Effector memory CD8-positive, alpha-beta T cell (primary cell): ENCODE measurements around the gene MGAT3.

Experiments
- ATAC-seq: fragments of 150-1000 bp; cut with Tn5 transposase; replicated peaks from 2 replicates; pipeline ENCODE4 v1.10.0; 2021; ENCODE audit warnings: mild to moderate bottlenecking, moderate library complexity
- DNase-seq, 3 experiments: peaks; one replicate each; pipeline ENCODE4 v3.0.0; 2021
- H3K27ac Mint-ChIP-seq, 2 donors: one replicate each; pipeline ENCODE4 v1.8.0; 2022; ENCODE audit warnings: mild to moderate bottlenecking in 2 of 2, mixed read lengths in 2 of 2, moderate library complexity in 2 of 2
- H3K27me3 Mint-ChIP-seq, 2 donors: one replicate each; pipeline ENCODE4 v1.8.0; 2022; ENCODE audit warnings: mixed read lengths in 2 of 2
- H3K36me3 Mint-ChIP-seq: one replicate; pipeline ENCODE4 v1.8.0; 2022; ENCODE audit warnings: mild to moderate bottlenecking, moderate library complexity, mixed read lengths; ENCODE audit not compliant: insufficient read depth
- H3K4me1 Mint-ChIP-seq, 2 donors: one replicate each; pipeline ENCODE4 v1.8.0; 2022; ENCODE audit warnings: low read depth in 2 of 2, mixed read lengths in 2 of 2
- H3K4me3 Mint-ChIP-seq, 2 donors: one replicate each; pipeline ENCODE4 v1.8.0; 2022; ENCODE audit warnings: mild to moderate bottlenecking in 2 of 2, mixed read lengths in 2 of 2, moderate library complexity in 2 of 2
- H3K9me3 Mint-ChIP-seq, 2 donors: one replicate each; pipeline ENCODE4 v1.8.0; 2022; ENCODE audit warnings: mixed read lengths in 2 of 2

MGAT3 gene

DNA sequence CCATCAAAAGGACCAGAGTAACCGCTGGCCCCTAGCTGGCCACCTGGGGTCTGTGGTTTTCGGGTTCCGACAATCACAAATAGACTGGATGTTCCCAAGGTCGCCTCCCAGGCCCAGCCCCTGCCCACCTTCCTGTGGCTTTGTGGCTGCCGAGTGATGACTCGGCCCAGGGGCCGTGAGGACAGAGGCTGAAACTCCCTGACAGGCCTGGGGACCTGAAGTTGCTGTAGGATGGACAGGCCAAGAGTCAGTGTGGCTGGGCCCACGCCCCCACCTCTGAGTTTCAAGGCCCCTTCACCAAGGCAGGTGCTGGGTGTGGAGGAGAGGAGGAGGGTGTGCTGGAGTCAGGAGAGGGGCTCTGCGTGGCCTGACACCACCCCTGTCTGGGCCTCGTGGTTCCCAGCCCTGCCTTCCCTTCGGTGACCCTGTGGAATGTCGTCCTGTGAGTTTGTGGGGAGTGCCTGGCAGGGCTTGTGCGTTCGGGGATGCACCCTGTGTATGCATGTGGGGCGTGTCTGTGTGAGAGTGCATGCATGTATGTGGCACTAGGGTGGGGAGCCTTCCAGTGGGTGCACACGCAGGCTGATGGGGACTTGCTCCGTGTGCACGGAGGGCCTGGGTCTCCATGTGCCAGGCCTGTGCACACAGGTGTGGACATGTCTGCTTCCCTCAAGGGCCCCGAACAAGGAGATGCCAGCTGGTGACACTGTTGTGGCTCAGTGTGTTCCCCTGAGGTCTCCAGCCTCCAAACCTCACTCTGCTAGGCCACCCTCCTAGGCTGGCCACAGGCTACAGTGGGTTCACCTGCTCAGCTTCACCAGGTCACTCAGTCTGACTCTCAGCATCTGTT lies 8.4 kb upstream of the MGAT3 start:
- H3K36me3 Mint-ChIP-seq = peaks cover 3% of the 10 kb centered on the region
- H3K4me1 Mint-ChIP-seq = peaks cover 12 to 17% of the 10 kb centered on the region in 2 donors
- no peak overlapping the region for H3K27ac Mint-ChIP-seq
- H3K27me3 Mint-ChIP-seq = peaks cover 4 to 35% of the 10 kb centered on the region in 2 donors
- no peaks in the 10 kb centered on the region for H3K9me3 Mint-ChIP-seq
- ATAC-seq = no peak
- no peak overlapping the region for H3K4me3 Mint-ChIP-seq
- DNase-seq = no peak

DNA sequence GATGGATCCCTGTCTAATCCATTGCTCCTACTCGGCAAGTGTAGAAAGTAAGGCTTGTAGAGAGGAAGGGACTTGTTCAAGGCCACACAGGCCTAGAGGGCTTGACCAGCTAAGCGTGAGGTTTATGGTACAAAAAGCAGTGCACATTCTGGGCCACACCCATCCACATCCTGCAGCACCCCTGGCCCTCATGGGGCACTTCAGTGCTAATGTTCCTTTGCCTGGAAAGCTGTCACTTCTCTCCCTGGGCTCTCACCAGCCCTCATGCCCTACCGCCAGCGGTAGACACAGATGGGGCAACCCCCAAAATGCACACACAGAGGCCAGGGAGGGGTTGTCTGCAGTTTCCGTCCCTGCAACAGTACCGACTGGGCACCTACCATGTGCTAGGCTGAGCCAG lies 7.1 kb upstream of the MGAT3 start:
- Mint-ChIP-seq H3K27ac (peak overlapping the region in 1 of 2 donors; percentile 25), H3K4me1 (peaks cover 13 to 17% of the 10 kb centered on the region in 2 donors), H3K4me3 (no peak overlapping the region), H3K36me3 (peaks cover 3% of the 10 kb centered on the region), H3K9me3 (no peaks in the 10 kb centered on the region), H3K27me3 (peaks cover 13 to 43% of the 10 kb centered on the region in 2 donors)
- DNase-seq (no peak), ATAC-seq (no peak)

- ATAC-seq (no peak), DNase-seq (no peak)
- H3K9me3 Mint-ChIP-seq = no peaks in the 10 kb centered on the region
- H3K27me3 Mint-ChIP-seq = peaks cover 19 to 46% of the 10 kb centered on the region in 2 donors
- H3K4me1 Mint-ChIP-seq = peaks cover 13 to 17% of the 10 kb centered on the region in 2 donors
- H3K4me3 Mint-ChIP-seq = no peak overlapping the region
- H3K36me3 Mint-ChIP-seq = peaks cover 3% of the 10 kb centered on the region
- peak overlapping the region in 1 of 2 donors; percentile 25 for H3K27ac Mint-ChIP-seq
Measured at GRCh38 chr22:39450258-39450955, 6.4 kb upstream of the MGAT3 start.

DNA sequence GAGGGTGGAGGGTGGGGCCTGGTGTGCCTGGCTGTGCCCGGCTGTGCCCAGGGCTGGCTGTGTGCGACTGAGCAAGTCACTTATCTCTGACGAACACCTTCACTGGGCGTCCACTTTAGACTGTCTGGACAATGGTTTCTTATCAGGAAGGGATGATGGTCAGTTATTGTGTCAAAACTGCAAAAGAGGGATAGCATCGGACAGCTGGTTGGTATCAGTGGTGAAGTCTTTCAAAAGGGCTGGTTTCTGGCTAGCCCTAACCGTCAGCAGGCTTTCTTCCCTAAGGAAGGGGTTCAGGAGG lies 4.1 kb upstream of the MGAT3 start:
- Mint-ChIP-seq H3K4me3 (no peak overlapping the region), H3K27me3 (peaks cover 24 to 49% of the 10 kb centered on the region in 2 donors), H3K9me3 (peaks cover 0 to 2% of the 10 kb centered on the region in 2 donors), H3K27ac (no peak overlapping the region), H3K36me3 (peaks cover 3% of the 10 kb centered on the region), H3K4me1 (peaks cover 13 to 15% of the 10 kb centered on the region in 2 donors)
- ATAC-seq = no peak
- DNase-seq = no peak

- Mint-ChIP-seq H3K9me3 (peaks cover 0 to 2% of the 10 kb centered on the region in 2 donors), H3K27me3 (peaks cover 33 to 61% of the 10 kb centered on the region in 2 donors), H3K4me3 (no peak overlapping the region), H3K27ac (peak overlapping the region in 1 of 2 donors; percentile 78), H3K4me1 (peaks cover 13 to 24% of the 10 kb centered on the region in 2 donors), H3K36me3 (peaks cover 3% of the 10 kb centered on the region)
- DNase-seq = no peak
- no peak for ATAC-seq
Measured at GRCh38 chr22:39453765-39454378, 2.9 kb upstream of the MGAT3 start.

DNA sequence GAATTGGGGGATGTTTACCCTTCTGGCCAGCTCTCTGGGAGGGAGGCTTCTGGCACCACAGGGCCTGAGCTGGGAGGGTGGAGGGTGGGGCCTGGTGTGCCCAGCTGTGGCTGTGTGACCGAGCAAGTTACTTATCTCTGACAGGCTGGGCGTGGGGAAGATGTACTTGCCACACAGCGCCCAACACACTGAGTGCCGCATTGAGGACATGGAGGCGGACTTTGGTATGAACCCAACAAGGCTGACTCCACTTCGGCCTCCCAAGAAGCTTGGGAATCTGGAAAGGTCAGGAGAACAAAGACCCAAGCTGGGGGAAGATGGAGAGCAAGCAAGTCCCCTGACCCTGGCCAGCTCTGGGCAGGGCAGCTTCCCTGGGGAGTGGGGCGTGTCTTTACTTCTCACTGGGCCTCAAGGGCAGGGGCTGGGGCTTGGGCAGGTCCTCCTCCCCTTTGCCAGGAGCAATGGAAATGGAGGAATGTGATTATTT lies 2.4 kb upstream of the MGAT3 start:
- DNase-seq (no peak), ATAC-seq (no peak)
- Mint-ChIP-seq H3K4me3 (peak overlapping the region in 1 of 2 donors; percentile 12), H3K36me3 (peaks cover 3% of the 10 kb centered on the region), H3K27ac (no peak overlapping the region), H3K9me3 (peaks cover 0 to 2% of the 10 kb centered on the region in 2 donors), H3K27me3 (peaks cover 39 to 65% of the 10 kb centered on the region in 2 donors), H3K4me1 (peaks cover 13 to 24% of the 10 kb centered on the region in 2 donors)

GRCh38 chr22:39457198-39457555 lies 365 bp downstream of the MGAT3 start:
- Mint-ChIP-seq H3K27me3 (peaks cover 50 to 74% of the 10 kb centered on the region in 2 donors), H3K36me3 (no peaks in the 10 kb centered on the region), H3K4me1 (peaks cover 9 to 17% of the 10 kb centered on the region in 2 donors), H3K4me3 (no peak overlapping the region), H3K9me3 (peaks cover 0 to 2% of the 10 kb centered on the region in 2 donors), H3K27ac (no peak overlapping the region)
- ATAC-seq (peak; percentile 29), DNase-seq (no peak)

- peak; percentile 46 for ATAC-seq
- no peaks in the 10 kb centered on the region for H3K36me3 Mint-ChIP-seq
- H3K4me1 Mint-ChIP-seq = peaks cover 9 to 14% of the 10 kb centered on the region in 2 donors
- peaks cover 50 to 77% of the 10 kb centered on the region in 2 donors for H3K27me3 Mint-ChIP-seq
- DNase-seq = no peak
- no peak overlapping the region for H3K27ac Mint-ChIP-seq
- peak overlapping the region; percentile 54 to 55 for H3K4me3 Mint-ChIP-seq
- H3K9me3 Mint-ChIP-seq = peaks cover 0 to 2% of the 10 kb centered on the region in 2 donors
Measured at GRCh38 chr22:39457556-39458443, 988 bp downstream of the MGAT3 start.

DNA sequence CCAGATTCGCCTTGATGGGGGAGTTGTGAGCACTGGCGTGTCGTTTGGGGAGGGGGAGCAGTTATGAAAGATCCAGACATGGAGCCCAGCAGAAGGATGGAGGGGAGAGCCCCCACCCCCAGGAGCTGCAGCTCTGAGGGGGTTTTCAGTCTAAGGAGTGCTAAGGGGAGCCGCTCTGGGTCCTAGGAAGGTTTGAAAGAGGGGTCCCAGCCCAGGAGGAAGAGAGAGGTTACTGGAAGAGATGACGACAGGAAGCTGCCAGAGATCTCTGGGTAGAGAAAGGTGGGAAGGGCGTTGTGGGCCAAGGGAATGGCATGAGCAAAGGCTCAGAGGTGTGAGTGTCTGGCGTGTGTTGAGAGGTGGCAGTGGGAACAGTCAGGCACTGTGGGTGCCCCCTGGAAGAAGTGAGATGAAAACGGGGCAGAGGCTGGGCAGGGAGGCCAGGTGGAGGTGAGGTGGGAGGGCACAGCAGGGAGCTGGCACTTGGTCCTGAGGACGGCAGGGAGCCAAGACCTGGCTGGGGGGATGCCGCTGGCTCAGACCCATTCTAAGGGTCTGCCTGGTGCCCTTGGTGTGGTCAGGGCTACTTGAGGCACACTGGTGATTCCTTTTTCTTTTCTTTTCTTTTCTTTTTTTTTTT lies 1.8 kb downstream of the MGAT3 start:
- peaks cover 50 to 77% of the 10 kb centered on the region in 2 donors for H3K27me3 Mint-ChIP-seq
- H3K27ac Mint-ChIP-seq = no peak overlapping the region
- ATAC-seq (no peak), DNase-seq (no peak)
- peak overlapping the region; percentile 54 to 55 for H3K4me3 Mint-ChIP-seq
- H3K36me3 Mint-ChIP-seq = no peaks in the 10 kb centered on the region
- peaks cover 0 to 2% of the 10 kb centered on the region in 2 donors for H3K9me3 Mint-ChIP-seq
- H3K4me1 Mint-ChIP-seq = peaks cover 9 to 14% of the 10 kb centered on the region in 2 donors

GRCh38 chr22:39459681-39460080 lies 2.9 kb downstream of the MGAT3 start:
- Mint-ChIP-seq H3K36me3 (no peaks in the 10 kb centered on the region), H3K27me3 (peaks cover 41 to 66% of the 10 kb centered on the region in 2 donors), H3K4me1 (peaks cover 7 to 14% of the 10 kb centered on the region in 2 donors), H3K27ac (no peak overlapping the region), H3K4me3 (no peak overlapping the region), H3K9me3 (peaks cover 0 to 2% of the 10 kb centered on the region in 2 donors)
- DNase-seq = no peak
- no peak for ATAC-seq

DNA sequence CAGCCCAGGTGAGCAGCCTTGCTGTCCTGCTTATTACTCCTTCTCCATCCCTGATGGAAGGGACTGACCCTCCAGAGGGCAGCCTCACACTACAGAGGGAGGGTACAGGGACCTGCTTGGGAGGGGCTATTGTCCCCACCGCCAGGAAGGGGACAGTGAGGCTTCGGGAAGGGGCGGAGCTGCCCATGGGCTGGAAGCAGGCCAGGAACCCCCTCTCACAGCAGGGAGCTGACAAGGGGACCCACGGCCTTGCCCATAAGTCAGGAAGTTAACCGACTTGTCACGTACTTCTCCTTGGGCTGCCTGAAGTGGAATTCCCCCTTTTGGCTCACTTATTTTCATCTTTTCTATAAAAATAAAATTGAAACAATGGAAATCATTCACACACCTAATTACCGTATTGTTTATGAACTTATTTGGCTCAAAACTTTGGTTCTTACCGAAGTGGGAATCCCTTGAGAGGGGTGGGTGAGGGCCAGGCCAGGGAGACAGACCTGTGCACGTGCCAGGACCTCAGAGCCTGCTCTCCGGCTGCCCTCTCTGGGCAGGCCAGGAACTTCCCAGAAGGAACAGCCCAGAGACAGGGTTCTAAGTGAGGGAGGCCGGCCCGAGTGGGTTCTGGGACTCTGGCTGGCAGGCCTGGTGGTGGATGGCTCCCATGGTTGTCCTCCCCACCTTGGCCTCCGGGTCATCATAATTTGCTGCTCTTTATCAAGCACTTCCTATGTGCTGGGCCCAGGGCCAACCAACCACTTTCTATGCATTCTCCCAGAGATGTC lies 5.8 kb downstream of the MGAT3 start:
- no peak for DNase-seq
- Mint-ChIP-seq H3K27me3 (peaks cover 26 to 56% of the 10 kb centered on the region in 2 donors), H3K36me3 (no peaks in the 10 kb centered on the region), H3K9me3 (no peaks in the 10 kb centered on the region), H3K27ac (no peak overlapping the region), H3K4me3 (no peak overlapping the region), H3K4me1 (peaks cover 0 to 9% of the 10 kb centered on the region in 2 donors)
- no peak for ATAC-seq

- no peak for DNase-seq
- Mint-ChIP-seq H3K9me3 (no peaks in the 10 kb centered on the region), H3K27ac (no peak overlapping the region), H3K4me3 (no peak overlapping the region), H3K36me3 (no peaks in the 10 kb centered on the region), H3K4me1 (peaks cover 0 to 6% of the 10 kb centered on the region in 2 donors), H3K27me3 (peaks cover 24 to 53% of the 10 kb centered on the region in 2 donors)
- no peak for ATAC-seq
Measured at GRCh38 chr22:39463277-39463676, 6.5 kb downstream of the MGAT3 start.
